GM12801 (cell line): Measurements from ENCODE around the gene NHLRC4.

ENCODE experiments used
- TF ChIP-seq, protein P1 (sequence below): IDR thresholded peaks from one replicate; pipeline ENCODE4 v1.5.1; 2011; ENCODE audit warnings: control low read depth; ENCODE audit not compliant: insufficient read length; ENCODE audit errors: extremely low read depth

NHLRC4 gene

DNA sequence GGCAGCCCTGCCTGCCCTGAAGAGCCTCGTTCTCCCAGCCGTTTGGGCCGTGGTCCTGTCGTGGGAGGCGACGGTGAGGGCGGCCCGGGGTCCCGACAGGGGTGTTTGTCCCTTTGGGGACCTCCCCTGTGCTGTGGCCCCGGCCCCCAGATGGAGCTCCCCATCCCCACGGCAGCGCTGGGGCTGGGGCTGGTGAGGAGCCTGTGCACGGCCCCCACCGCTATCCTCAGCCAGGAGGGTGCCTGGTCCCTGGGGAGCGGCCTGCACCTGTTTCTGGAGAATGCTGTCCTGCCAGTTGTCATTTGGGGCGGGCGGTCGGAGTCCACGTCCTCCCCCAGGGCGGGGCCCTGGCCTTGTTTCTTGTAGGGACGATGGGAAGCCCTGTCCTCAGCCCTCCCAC is 32.7 kb upstream of the NHLRC4 start:
- TF ChIP-seq, protein P1, sequence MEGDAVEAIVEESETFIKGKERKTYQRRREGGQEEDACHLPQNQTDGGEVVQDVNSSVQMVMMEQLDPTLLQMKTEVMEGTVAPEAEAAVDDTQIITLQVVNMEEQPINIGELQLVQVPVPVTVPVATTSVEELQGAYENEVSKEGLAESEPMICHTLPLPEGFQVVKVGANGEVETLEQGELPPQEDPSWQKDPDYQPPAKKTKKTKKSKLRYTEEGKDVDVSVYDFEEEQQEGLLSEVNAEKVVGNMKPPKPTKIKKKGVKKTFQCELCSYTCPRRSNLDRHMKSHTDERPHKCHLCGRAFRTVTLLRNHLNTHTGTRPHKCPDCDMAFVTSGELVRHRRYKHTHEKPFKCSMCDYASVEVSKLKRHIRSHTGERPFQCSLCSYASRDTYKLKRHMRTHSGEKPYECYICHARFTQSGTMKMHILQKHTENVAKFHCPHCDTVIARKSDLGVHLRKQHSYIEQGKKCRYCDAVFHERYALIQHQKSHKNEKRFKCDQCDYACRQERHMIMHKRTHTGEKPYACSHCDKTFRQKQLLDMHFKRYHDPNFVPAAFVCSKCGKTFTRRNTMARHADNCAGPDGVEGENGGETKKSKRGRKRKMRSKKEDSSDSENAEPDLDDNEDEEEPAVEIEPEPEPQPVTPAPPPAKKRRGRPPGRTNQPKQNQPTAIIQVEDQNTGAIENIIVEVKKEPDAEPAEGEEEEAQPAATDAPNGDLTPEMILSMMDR = no peak

DNA sequence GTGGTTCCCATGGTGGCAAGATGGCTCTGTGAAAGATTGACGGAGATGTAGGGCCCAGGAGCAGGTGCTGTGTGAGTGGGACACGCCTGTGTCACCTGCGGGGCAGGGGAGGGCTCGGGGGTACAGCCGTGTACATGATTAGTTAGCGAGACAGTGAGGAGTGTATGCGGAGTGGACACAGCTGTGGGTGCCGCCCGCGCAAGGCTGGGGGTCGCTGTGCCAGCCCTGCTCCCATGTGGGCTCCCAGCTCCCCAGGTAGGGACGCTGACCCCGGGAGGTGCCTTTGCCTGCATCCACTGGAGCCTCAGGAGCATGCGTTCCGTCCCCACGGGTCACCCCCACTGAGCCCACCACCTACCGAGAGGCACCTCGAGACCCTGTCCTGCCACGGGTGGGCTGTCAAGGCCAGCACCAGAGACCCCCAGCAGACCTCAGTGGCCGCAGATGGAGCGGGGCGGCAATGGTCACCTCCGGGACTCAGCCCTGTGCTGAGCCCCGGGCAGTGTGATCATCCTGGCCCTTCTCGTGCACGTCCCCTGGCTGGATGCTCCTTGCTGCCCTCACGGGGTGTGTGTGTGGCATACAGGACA is 31.9 kb upstream of the NHLRC4 start:
- TF ChIP-seq, protein P1 = no peak

DNA sequence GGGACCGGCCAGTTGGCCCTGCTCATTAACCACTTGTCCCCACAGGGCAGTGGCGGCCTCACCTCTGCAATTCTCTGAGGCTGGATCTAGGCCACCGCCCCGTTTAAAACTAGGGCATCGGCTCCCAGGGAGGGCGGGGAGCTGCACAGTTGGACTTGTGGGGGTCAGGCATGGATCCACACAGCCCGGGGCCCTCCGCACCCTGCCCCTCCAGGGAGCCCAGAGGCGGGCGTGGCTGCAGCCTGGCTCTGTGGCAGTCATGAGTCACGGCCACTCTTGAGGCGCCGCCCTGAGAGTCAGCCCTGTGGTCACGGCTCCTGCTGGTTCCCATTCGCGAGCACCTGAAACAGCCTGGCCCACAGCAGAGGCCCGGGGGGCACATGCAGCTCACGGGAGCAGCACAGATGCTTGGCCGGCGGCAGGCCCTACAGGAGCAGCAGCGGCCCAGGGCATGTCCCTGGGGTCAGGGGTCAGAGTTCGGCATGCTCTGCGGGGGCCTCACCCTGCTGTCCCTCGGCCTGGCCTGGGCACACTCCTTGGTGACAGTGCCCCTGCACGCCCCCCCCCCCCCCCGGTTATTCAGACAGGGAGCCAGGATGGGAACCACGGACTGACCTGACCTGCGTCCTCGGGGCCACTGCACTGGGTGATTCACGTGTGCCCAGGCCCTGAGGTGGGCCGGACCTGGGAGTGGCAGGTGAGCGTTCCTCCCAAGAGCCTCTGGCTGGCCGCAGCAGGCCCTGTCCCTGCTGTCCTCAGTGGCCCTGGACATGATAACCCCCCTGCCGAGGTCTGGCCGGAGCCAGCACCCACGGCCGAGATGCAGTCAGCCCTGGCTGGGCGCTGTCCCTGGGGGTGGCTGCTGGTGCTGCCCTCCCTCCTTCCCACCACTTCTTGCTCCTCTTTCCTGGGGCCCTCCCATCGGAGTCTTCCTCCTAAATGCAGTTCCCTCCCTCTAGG is 31.1 kb upstream of the NHLRC4 start:
- TF ChIP-seq, protein P1 = no peak

DNA sequence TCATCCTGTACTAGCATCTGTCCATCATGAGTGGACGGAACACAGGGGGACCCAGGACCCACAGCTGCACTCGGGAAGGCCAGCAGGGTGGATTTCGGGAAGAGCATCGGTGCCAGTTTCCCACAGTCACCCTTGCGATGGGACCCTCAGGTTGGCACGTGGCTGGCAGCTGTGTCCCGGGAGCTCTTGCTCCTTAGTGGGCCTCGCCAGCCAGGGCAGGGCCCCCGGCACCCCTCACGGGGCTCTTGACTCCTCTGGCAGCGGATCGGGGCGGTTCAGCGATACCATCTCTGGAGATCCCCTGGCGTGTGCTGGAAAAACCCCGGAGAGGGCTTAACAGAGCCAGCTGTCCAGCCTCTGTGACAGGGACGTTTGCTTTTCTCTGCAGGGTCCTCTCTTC is 30.1 kb upstream of the NHLRC4 start:
- TF ChIP-seq, protein P1 = no peak

DNA sequence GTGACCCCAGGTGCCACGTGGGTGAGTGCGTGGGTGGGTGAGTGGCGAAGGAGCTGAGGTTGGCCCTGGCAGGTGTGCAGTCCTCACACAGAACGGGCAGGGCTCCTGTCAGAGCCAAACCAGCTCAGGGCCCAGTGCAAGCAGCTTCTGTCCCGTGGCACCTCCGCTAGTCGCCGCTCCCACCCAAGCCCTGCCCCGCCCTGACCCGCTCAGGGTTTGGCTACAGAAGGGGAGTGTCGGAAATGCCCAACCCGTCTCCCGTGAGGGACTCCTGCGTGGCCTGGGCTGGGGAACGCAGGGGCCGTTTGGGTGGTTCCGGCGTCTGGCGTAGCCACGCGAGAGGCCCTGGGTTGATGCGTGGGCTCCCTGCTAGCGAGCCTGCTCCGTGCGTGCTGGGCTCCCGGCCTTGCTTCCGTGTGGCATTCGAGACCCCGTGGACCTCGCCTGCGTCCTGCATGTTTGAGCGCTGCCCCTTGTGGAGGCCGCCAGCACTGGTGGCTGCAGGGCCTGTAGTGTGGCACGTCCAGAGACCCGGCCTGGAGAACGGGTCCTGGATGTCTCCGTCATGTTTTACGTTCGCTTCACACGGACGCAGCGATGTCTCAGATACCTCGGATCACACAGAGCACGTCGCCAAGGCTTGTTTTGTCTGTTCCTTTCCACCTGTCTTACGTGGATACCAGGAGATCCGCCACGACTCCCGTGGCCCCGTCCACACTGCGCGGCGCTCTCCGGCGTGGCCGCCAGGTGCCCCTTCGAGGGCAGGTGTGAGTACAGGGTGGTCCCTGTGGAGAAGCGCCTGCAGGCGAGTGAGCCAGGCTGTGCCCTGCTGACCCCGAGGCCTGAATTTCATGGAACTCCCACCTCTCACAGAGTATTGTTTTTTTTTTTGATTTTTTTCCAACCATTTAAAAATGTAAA is 29.1 kb upstream of the NHLRC4 start:
- TF ChIP-seq, protein P1 = no peak

DNA sequence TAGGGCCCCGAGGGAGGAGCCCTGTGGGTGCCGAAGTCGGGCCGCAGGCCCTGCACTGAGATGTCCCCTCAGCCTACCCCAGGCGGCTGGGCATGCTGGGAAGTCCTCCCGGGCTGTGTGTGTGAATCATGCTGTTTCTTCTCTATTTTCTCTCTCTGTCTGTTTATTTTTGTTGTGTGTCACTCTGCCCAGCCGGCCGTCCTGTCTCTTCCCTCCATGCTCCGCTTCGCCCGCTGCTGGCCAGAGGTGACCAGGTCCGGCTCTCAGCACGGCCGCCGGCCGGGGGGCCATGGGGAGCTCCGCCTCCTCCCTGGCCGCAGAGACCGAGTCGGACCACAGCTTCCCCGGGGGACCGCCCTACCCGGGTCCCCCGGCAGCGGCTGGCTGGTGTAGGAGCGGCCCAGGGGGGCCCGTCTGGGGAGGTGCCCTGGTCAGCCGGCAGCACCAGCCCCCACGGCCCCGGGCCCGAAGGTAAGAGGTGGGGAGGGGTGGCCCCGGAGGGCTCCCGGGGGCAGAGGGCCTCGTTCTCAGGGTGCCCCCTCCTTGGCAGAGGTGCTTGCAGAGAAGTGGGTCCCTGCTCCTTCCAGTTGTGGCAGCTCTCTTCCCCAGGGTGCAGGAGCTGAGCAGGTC is 26.8 kb upstream of the NHLRC4 start:
- TF ChIP-seq, protein P1 = no peak
